ENCODE data around the gene MTARC2. TPM values are rescaled to one million over a fixed set of nuclear protein-coding genes. Genes with fewer than 3 reads are reported as not detected.

MTARC2 gene
- total RNA-seq, 1 donor from 2014 or later: 58.6 TPM

- DNase-seq: no peak
- Histone ChIP-seq H3K9me3 (no peaks in the 10 kb centered on the region), H3K27me3 (no peaks in the 10 kb centered on the region), H3K36me3 (peaks cover 30% of the 10 kb centered on the region), H3K4me1 (peaks cover 16% of the 10 kb centered on the region), H3K27ac (peak overlapping the region; percentile 33), H3K4me3 (peak overlapping the region; percentile 12)
- intact Hi-C loops (cut with DNase I): no loop called here
- no peak for ATAC-seq
- TF ChIP-seq CTCF (IDR thresholded peaks at IDR 0.05): no peak
These were observed 6.2 kb downstream of the MTARC2 start for GRCh38 chr1:220754212-220754917.

- no peak overlapping the region for H3K27ac ChIP-seq
- no peak for TF ChIP-seq CTCF (IDR thresholded peaks at IDR 0.05)
- no peak overlapping the region for H3K4me3 ChIP-seq
- no peaks in the 10 kb centered on the region for H3K9me3 ChIP-seq
- DNase-seq (no peak), ATAC-seq (no peak)
- intact Hi-C loops (cut with DNase I): no loop called here
- H3K4me1 ChIP-seq: peaks cover 14% of the 10 kb centered on the region
- H3K36me3 ChIP-seq: peaks cover 31% of the 10 kb centered on the region
- no peaks in the 10 kb centered on the region for H3K27me3 ChIP-seq
These were observed 6.8 kb downstream of the MTARC2 start for GRCh38 chr1:220754918-220755295.

- H3K27ac ChIP-seq: no peak overlapping the region
- no peaks in the 10 kb centered on the region for H3K9me3 ChIP-seq
- TF ChIP-seq CTCF (IDR thresholded peaks at IDR 0.05): no peak
- no peaks in the 10 kb centered on the region for H3K27me3 ChIP-seq
- DNase-seq (no peak), ATAC-seq (peak; percentile 49)
- intact Hi-C loops (cut with DNase I): no loop called here
- peaks cover 14% of the 10 kb centered on the region for H3K4me1 ChIP-seq
- peaks cover 33% of the 10 kb centered on the region for H3K36me3 ChIP-seq
- H3K4me3 ChIP-seq: no peak overlapping the region
These were observed 7.2 kb downstream of the MTARC2 start for GRCh38 chr1:220755309-220755708.

- ATAC-seq: peak; percentile 38
- Histone ChIP-seq H3K4me1 (peaks cover 5% of the 10 kb centered on the region), H3K9me3 (no peaks in the 10 kb centered on the region), H3K36me3 (peaks cover 40% of the 10 kb centered on the region), H3K27ac (no peak overlapping the region), H3K4me3 (no peak overlapping the region), H3K27me3 (no peaks in the 10 kb centered on the region)
- TF ChIP-seq CTCF (IDR thresholded peaks at IDR 0.05): no peak
- no peak for DNase-seq
- intact Hi-C loops (cut with DNase I): no loop called here
These were observed 9.3 kb downstream of the MTARC2 start for GRCh38 chr1:220757441-220757840.

- Histone ChIP-seq H3K4me1 (peaks cover 5% of the 10 kb centered on the region), H3K27me3 (no peaks in the 10 kb centered on the region), H3K9me3 (no peaks in the 10 kb centered on the region), H3K4me3 (no peak overlapping the region), H3K36me3 (peaks cover 53% of the 10 kb centered on the region), H3K27ac (no peak overlapping the region)
- intact Hi-C loops (cut with DNase I): no loop called here
- DNase-seq: no peak
- no peak for ATAC-seq
- TF ChIP-seq CTCF (IDR thresholded peaks at IDR 0.05): no peak
These were observed 11.0 kb downstream of the MTARC2 start for GRCh38 chr1:220759147-220759546.
